ENCODE measurements around the gene SMDT1. TPM values are rescaled to one million over a fixed set of nuclear protein-coding genes. Genes with fewer than 3 reads are reported as not detected.

The SMDT1 gene
- total and polyA plus RNA-seq, 2 of the 4 experiments (the other 2 are of a cell fraction) = 2.3 to 15.7 TPM

GRCh38 chr22:42077486-42078125, 1.9 kb upstream of the SMDT1 start:
- Histone ChIP-seq H2BK20ac (ENCODE audit: low read depth, low read length) (no peak overlapping the region), H3K9me3 (ENCODE audit: control insufficient read depth, insufficient read depth, low read length) (no peaks in the 10 kb centered on the region), H2BK120ac (ENCODE audit: low read depth, low read length) (no peak overlapping the region), H3K14ac (replicated peaks; ENCODE audit: low read depth, low read length) (no peak overlapping the region), H3K36me3 (ENCODE audit: control insufficient read depth, insufficient read depth, low read length) (peaks cover 11% of the 10 kb centered on the region), H3K9me1 (ENCODE audit: insufficient read depth, low read length) (peaks cover 22% of the 10 kb centered on the region; the same call in 1 of the 2 replicates), H3K18ac (ENCODE audit: low read depth, low read length) (no peak overlapping the region), H3K79me1 (ENCODE audit: low read depth in 1 of 2, low read length in 2 of 2) (peaks cover 29 to 53% of the 10 kb centered on the region in 2 experiments), H3K9ac (ENCODE audit: low read depth, low read length) (no peak overlapping the region), H3K56ac (ENCODE audit: extremely low read depth, insufficient read depth, low read length) (no peak overlapping the region), H2AFZ (replicated peaks; ENCODE audit: low read length, poor library complexity) (no peak overlapping the region), H2AK9ac (replicated peaks; ENCODE audit: low read depth, low read length, poor library complexity) (peak overlapping the region; percentile 60), H3K4me2 (ENCODE audit: low read depth, low read length) (no peak overlapping the region), H3K23ac (ENCODE audit: low read depth, low read length) (no peak overlapping the region), H3K27ac (ENCODE audit: insufficient read depth, low read length) (no peak overlapping the region), H4K91ac (ENCODE audit: insufficient read depth, low read depth, low read length) (no peak overlapping the region), H4K8ac (ENCODE audit: low read depth in 2 of 2, low read length in 2 of 2) (no peak overlapping the region), H3K27me3 (ENCODE audit: control insufficient read depth, insufficient read depth, low read length) (no peaks in the 10 kb centered on the region), H3K4me1 (ENCODE audit: control insufficient read depth, insufficient read depth, low read length) (peaks cover 15% of the 10 kb centered on the region), H2BK5ac (ENCODE audit: low read depth, low read length, poor library complexity, severe bottlenecking) (no peak overlapping the region), H3K4me3 (ENCODE audit: insufficient read depth, low read depth, low read length) (no peak overlapping the region), H4K5ac (ENCODE audit: low read depth, low read length) (no peak overlapping the region), H2BK15ac (ENCODE audit: low read depth, low read length) (no peak overlapping the region), H2AK5ac (ENCODE audit: low read depth, low read length) (no peak overlapping the region), H3K4ac (ENCODE audit: low read depth, low read length) (no peak overlapping the region), H4K20me1 (ENCODE audit: insufficient read depth, low read length) (no peaks in the 10 kb centered on the region)
- no TSS peak for BruUV-seq (replicated peaks)
- in situ Hi-C loops (cut with MboI; ENCODE audit: low sequenced_read_pairs) = no loop called here
- WGBS, 2 experiments (ENCODE audit: extremely low coverage in 2 of 2, insufficient read length in 1 of 2) = 97% methylated on average over 12 of the region's 21 CpGs; no CpG with 5 or more reads in 1 of the 2 experiments
- ATAC-seq (ENCODE audit: low read depth) (no peak), DNase-seq (no peak)
- TF ChIP-seq RAD21 (IDR thresholded peaks at IDR 0.05; ENCODE audit: low read length) = no peak
- TF ChIP-seq CEBPB (IDR thresholded peaks at IDR 0.05; ENCODE audit: low read depth, low read length) = no peak
- no peak for TF ChIP-seq RFX5 (IDR thresholded peaks at IDR 0.05; ENCODE audit: low read depth, low read length)
- ChIA-PET POLR2A (ENCODE audit: unreplicated experiment) (interaction anchor here (0.6 kb wide), 1 partner anchor 480 kb away, joined by 3 read pairs; no protein-coding TSS in a partner anchor), CTCF (no interaction called here)
- intact Hi-C loops (cut with micrococcal nuclease) = loop anchor here (2.0 kb wide), 1 partner anchor 111 kb away; no protein-coding TSS in a partner anchor
- dilution Hi-C loops (cut with HindIII; ENCODE audit: low sequenced_read_pairs, unreplicated experiment) = no loop called here
